Measurements from ENCODE around the gene PSMB7.

The PSMB7 gene

GRCh38 chr9:124388275-124389048, 26.8 kb downstream of the PSMB7 start:
- DNase-seq, result no peak
- intact Hi-C loops (cut with DNase I), result no loop called here

- no peak for DNase-seq
- intact Hi-C loops (cut with DNase I), result no loop called here
These were observed 29.0 kb downstream of the PSMB7 start for GRCh38 chr9:124386201-124386600.

- no peak for DNase-seq
- intact Hi-C loops (cut with DNase I), result no loop called here
These were observed 29.6 kb downstream of the PSMB7 start for GRCh38 chr9:124385623-124386022.

- intact Hi-C loops (cut with DNase I), result no loop called here
These were observed 30.4 kb downstream of the PSMB7 start for GRCh38 chr9:124384846-124385245.

GRCh38 chr9:124384210-124384609, 31.0 kb downstream of the PSMB7 start:
- intact Hi-C loops (cut with DNase I), result no loop called here
- DNase-seq, result no peak

More at GRCh38 chr9:124384846-124385245, 30.4 kb downstream of the PSMB7 start:
- no peak for DNase-seq

- no peak for DNase-seq
- intact Hi-C loops (cut with DNase I), result no loop called here
These were observed 33.9 kb downstream of the PSMB7 start for GRCh38 chr9:124381170-124381945.

GRCh38 chr9:124377551-124378406, 37.5 kb downstream of the PSMB7 start:
- intact Hi-C loops (cut with DNase I), result no loop called here
- DNase-seq, result no peak

GRCh38 chr9:124376329-124376728, 38.9 kb downstream of the PSMB7 start:
- intact Hi-C loops (cut with DNase I), result no loop called here
- DNase-seq, result no peak

GRCh38 chr9:124375726-124376125, 39.5 kb downstream of the PSMB7 start:
- DNase-seq, result no peak
- intact Hi-C loops (cut with DNase I), result no loop called here

GRCh38 chr9:124373851-124374250, 41.4 kb downstream of the PSMB7 start:
- no peak for DNase-seq
- intact Hi-C loops (cut with DNase I), result no loop called here

GRCh38 chr9:124373386-124373785, 41.9 kb downstream of the PSMB7 start:
- no peak for DNase-seq
- intact Hi-C loops (cut with DNase I), result no loop called here

- intact Hi-C loops (cut with DNase I), result no loop called here
- DNase-seq, result no peak
These were observed 43.2 kb downstream of the PSMB7 start for GRCh38 chr9:124372038-124372437.

GRCh38 chr9:124370896-124371582, 44.2 kb downstream of the PSMB7 start:
- intact Hi-C loops (cut with DNase I), result no loop called here
- no peak for DNase-seq

- DNase-seq, result peak in 1 of 10 donors; percentile 39
- intact Hi-C loops (cut with DNase I), result no loop called here
These were observed 45.9 kb downstream of the PSMB7 start for GRCh38 chr9:124369231-124369797.

GRCh38 chr9:124368692-124369091, 46.5 kb downstream of the PSMB7 start:
- intact Hi-C loops (cut with DNase I), result no loop called here
- no peak for DNase-seq

- intact Hi-C loops (cut with DNase I), result no loop called here
These were observed 48.6 kb downstream of the PSMB7 start for GRCh38 chr9:124366476-124367220.

GRCh38 chr9:124365036-124365435, 50.2 kb downstream of the PSMB7 start:
- intact Hi-C loops (cut with DNase I), result no loop called here
- DNase-seq, result peak in 2 of 10 donors; percentile 6 to 30

More at GRCh38 chr9:124366476-124367220, 48.6 kb downstream of the PSMB7 start:
- peak in 1 of 10 donors; percentile 6 for DNase-seq

- DNase-seq, result peak in 1 of 10 donors; percentile 5
- intact Hi-C loops (cut with DNase I), result no loop called here
These were observed 51.1 kb downstream of the PSMB7 start for GRCh38 chr9:124364141-124364540.

Data from posterior cingulate gyrus (tissue), 11 donors.